AG10803 (cell line): ENCODE measurements around the gene C9orf85.
A peak's percentile ranks its signal among the peaks of the same experiment; 100 is the strongest.

ENCODE experiments used
- DNase-seq: peaks from one replicate; pipeline ENCODE4 v3.0.0; 2010; ENCODE audit warnings: low read depth
- H3K4me3 ChIP-seq: 2 replicates; pipeline ENCODE4 v1.5.1; 2011; ENCODE audit warnings: mild to moderate bottlenecking, low read length, control low read depth
- CTCF ChIP-seq: conservative IDR thresholded peaks from 2 replicates; pipeline ENCODE4 v1.5.1; 2011; ENCODE audit warnings: mild to moderate bottlenecking, low read length, control low read depth, inconsistent platforms

C9orf85 gene

DNA sequence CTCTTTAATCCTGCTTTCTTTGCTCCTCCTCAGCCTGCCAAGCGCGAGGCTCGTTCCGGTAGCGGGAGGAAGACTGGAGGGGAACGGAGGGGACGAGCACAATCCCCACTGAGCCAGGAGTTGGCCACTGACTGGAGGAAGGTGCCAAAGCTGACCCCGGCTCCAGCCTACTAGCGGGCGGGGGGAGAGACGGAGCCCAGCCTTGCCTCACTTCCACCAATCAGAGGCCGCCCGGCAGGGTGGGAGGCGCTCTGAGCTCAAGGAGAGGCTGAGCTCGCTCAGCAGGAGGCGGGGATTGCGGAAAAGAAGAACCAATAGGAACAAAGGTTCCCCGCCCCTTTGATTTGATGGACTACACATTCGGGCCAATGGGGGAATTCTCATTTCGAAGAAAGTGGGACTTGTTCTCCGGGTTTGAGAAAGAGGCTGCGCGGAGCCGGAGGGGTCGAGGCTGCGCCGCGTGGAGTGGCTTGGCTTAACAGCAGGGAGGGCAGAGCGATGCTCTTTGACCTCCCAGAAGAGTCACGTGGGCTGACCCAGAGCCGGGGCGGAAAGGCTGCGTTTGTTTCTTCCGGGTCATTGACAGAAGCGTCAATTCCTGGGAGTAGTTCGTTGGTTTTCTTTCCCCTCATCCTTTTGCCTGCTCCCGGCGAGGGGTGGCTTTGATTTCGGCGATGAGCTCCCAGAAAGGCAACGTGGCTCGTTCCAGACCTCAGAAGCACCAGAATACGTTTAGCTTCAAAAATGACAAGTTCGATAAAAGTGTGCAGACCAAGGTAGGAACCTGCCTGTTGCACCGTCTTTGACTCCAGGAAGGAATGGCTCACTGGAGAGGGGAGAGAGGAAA lies at the start of gene C9orf85, which contains the start of gene ABHD17B:
Gene C9orf85 (plus strand): TSS at position 579 of the 847 bp plus-strand sequence. CDS start 96 bp downstream, at position 675.
Gene ABHD17B (minus strand): TSS at position 133 of the 847 bp plus-strand sequence. CDS start 36,113 bp downstream, outside the sequence.
- DNase-seq = peak; percentile 99
- H3K4me3 ChIP-seq = peak within 1 kb of the TSS; percentile 76
- no peak for TF ChIP-seq CTCF

DNA sequence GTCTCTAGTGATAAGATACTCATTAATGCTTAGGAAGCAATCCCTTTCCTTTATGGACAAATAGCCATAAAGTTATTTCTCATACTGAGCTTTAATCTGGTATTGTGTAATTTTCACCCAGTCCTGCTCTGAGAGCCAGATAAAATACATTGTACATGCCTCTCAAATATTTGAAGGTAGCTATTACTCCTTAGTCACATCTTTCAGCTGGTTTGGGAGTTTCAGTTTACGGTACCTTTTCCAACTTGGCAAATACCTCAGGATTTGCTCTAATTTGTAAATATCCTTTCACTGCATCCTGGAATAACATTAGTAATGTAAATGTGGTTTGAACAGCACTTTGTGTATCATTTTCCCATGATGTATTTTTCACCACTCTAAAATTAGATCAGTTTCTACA lies 47.8 kb upstream of the C9orf85 start:
- H3K4me3 ChIP-seq = no peak overlapping the region
- no peak for TF ChIP-seq CTCF
- DNase-seq = peak; percentile 29

- TF ChIP-seq CTCF = no peak
- no peak for DNase-seq
- no peak overlapping the region for H3K4me3 ChIP-seq
Measured at GRCh38 chr9:71875345-71875744, 36.1 kb upstream of the C9orf85 start.

DNA sequence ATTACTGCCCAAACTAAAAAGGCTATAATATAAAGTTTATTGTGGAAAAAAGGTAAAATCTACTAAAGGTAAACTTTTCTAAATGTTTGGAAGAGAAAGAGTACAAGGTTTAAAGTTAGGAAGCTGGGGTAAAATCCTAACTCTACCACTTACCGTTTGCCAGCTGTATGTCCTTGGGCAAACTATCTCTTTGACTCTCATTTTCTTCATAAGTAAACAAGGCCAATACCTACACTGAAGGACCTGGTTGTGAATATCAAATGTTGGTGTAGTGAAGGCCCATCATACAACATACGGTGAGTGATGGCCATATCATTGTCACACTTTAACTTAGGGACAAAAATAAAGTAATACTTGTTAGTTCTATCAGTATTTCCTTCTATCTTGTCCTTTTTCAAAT lies 35.3 kb upstream of the C9orf85 start:
- DNase-seq = no peak
- no peak overlapping the region for H3K4me3 ChIP-seq
- TF ChIP-seq CTCF = no peak

DNA sequence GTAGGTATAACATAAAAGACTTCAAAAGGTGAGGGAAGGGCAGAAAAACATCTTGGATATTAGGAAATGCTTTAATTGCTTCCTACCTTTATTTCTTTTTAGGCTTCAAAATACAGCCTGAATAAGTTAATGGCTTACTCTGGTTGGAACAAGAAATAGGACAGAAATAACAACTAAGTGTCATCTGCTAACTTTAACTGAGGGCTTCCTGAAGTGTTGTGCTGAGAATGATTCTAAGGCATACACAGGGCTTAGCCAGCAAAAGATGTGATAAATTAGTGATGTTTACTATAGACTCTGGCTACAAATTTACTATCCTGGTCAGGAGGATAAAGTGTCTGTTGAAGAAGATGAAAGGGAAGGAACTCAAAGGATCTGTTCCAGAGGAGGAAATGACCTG lies 34.6 kb upstream of the C9orf85 start:
- no peak for TF ChIP-seq CTCF
- no peak overlapping the region for H3K4me3 ChIP-seq
- no peak for DNase-seq

DNA sequence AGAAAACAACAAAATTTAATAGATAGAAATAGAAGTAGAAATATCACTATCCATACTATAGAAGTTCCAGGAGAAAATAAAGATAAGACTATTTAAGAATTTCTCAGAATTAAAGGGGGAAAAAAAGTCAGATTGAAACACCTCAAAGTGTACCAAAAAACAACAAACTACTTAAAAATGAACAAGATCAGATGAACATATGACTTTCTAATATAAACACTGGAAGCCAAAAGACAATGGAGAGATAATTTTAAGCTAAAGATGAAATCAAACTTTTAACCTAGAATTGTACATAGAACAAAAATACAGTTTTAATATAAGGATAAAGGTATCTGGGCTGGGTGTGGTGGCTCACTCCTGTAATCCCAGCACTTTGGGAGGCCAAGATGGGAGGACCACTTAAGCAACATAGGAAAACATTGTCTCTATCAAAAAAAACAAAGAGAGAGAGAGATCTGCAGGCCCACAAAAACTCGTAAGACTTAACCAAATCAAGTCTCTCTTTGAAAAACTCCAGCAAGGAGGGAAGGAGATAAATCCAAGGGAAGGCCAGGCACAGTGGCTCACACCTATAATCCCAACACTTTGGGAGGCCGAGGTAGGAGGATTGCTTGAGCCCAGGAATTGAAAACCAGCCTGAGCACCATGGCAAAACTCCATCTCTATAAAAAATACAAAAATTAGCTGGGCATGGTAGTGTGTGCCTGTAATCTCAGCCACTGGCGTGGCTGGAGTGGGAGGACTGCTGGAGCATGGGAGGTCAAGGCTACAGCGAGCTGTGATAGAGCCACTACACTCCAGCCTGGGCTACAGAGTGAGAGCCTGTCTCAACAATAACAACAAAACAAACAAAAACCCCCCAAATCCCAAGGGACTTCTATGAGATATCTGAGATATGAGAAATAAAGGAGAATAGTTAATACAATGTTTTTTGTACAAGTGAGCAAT lies 32.8 kb upstream of the C9orf85 start:
- TF ChIP-seq CTCF = no peak
- DNase-seq = no peak
- no peak overlapping the region for H3K4me3 ChIP-seq
